ENCODE data around the gene TMEM167B. TPM values are rescaled to one million over a fixed set of nuclear protein-coding genes. Genes with fewer than 3 reads are reported as not detected.
"Not testable (repeated sequence)": the region's sequence is repeated elsewhere in the genome, so short reads cannot be mapped to it uniquely, and the experiment has no call there.

Gene TMEM167B
- total RNA-seq: 35.2 TPM

GRCh38 chr1:109090196-109091077 lies at the start of gene TMEM167B:
TMEM167B (plus strand) TSS chr1:109090764; CDS start chr1:109090873, 109 bp downstream.
- DNase-seq: peak; percentile 97

GRCh38 chr1:109040989-109041620 lies 49.5 kb upstream of the TMEM167B start:
- DNase-seq: peak; percentile 55

- DNase-seq: peak; percentile 97
These were observed 48.7 kb upstream of the TMEM167B start, which contains the start of gene WDR47 for GRCh38 chr1:109041621-109042468. WDR47 (minus strand) TSS chr1:109042102; CDS start chr1:109023512, 18,590 bp downstream.

GRCh38 chr1:109045595-109045994 lies 45.0 kb upstream of the TMEM167B start:
- DNase-seq: no peak

- no peak for DNase-seq
These were observed 43.9 kb upstream of the TMEM167B start for GRCh38 chr1:109046671-109047070.

GRCh38 chr1:109047339-109047738 lies 43.2 kb upstream of the TMEM167B start:
- DNase-seq: no peak

GRCh38 chr1:109048335-109048734 lies 42.2 kb upstream of the TMEM167B start:
- no peak for DNase-seq

GRCh38 chr1:109050228-109050995 lies 40.2 kb upstream of the TMEM167B start:
- no peak for DNase-seq

- DNase-seq: not testable (repeated sequence)
These were observed 38.4 kb upstream of the TMEM167B start for GRCh38 chr1:109052145-109052544.

- DNase-seq: no peak
These were observed 34.5 kb upstream of the TMEM167B start for GRCh38 chr1:109056064-109056463.

- no peak for DNase-seq
These were observed 31.5 kb upstream of the TMEM167B start for GRCh38 chr1:109059026-109059425.

- DNase-seq: no peak
These were observed 29.9 kb upstream of the TMEM167B start for GRCh38 chr1:109060707-109061106.

- DNase-seq: no peak
These were observed 29.4 kb upstream of the TMEM167B start for GRCh38 chr1:109061183-109061582.

- DNase-seq: no peak
These were observed 25.4 kb upstream of the TMEM167B start for GRCh38 chr1:109065137-109065536.

GRCh38 chr1:109067883-109068282 lies 22.7 kb upstream of the TMEM167B start:
- no peak for DNase-seq

- no peak for DNase-seq
These were observed 21.3 kb upstream of the TMEM167B start for GRCh38 chr1:109069294-109069693.

- peak; percentile 98 for DNase-seq
These were observed 14.8 kb upstream of the TMEM167B start, which contains the start of gene TAF13 for GRCh38 chr1:109075531-109076490. TAF13 (minus strand) TSS chr1:109076003; CDS start chr1:109075947, 56 bp downstream.

- no peak for DNase-seq
These were observed 12.2 kb upstream of the TMEM167B start for GRCh38 chr1:109078317-109078716.

GRCh38 chr1:109079240-109079622 lies 11.3 kb upstream of the TMEM167B start:
- DNase-seq: no peak

GRCh38 chr1:109080441-109081082 lies 10.0 kb upstream of the TMEM167B start:
- no peak for DNase-seq

Data from tongue (tissue), 2 donors.